GM21515 (cell line): Measurements from ENCODE around the gene H2AZ1.
"Not testable (repeated sequence)": the region's sequence is repeated elsewhere in the genome, so short reads cannot be mapped to it uniquely, and the experiment has no call there.

Experiments used
- ATAC-seq: cut with Tn5 transposase; IDR thresholded peaks from one replicate; pipeline ENCODE4 v1.9.1; 2021; ENCODE audit not compliant: unreplicated experiment

The H2AZ1 gene

DNA sequence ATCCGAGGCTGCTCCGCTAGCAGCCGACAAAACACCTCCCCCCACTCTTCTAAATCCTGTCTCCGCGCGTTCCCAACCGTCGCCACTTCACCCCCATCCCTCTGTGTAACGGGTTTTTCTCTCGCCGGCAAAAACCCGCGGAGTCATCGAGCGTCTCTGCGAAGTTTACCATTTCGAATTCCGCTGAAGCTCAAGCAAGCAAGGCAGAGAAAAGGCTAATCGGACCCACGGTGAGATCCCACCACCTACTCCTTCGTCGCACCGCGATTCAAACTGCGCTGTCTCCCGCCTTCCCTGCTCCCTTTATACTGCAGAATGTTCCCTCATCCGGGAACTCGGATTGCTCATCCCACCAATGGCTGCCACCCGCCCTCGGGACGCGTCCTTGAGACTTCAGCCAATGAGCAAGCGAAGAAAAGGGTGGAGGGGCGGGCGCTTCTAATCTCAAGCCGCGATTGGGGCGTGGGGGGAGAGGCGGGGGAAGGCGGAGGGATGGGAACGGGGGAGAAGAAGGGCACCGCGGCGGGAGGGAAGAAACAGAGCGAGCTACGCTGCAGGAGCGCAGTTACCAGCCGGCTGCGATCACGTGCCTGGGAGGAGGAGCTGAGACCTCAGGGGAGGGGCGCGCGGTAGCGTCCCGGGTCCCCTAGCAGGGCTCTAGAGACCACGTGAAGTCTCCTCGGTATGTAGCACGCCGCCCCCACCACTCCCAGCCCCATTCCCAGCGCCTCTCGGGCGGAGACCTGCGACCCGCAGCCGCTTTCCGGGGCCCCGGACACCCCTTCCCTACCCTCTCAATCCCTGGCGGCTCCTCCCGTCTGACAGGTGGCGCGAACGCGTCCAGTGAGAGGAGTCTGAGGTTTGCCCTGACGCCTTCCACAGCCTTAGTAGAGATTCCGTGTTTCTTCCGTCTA, at the start of gene H2AZ1:
TSS of gene H2AZ1 (minus strand) at position 277 of the 914 bp plus-strand sequence. CDS start at position 172, 105 bp downstream.
- peak; percentile 62 for ATAC-seq

- no peak for ATAC-seq
These were observed 48.2 kb upstream of the H2AZ1 start for GRCh38 chr4:99998062-99998867.

DNA sequence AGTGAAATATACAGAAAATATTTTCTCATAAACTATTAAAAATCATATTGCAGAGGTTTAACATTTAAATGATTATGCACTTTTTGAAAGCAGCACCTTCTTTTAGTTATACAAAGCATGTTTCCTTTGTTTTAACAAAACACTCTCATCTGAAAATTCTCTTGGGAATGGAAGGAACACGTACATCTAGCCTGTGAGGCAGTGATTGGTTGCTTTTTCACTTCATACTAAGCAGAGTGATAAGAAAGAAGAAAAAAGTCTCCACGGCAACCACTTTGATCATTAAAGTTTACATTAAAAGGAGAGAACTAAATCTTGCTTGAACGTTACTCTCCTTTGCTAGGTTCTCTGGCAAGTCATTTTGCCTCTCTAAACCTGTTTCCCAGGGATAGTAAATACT, 41.7 kb upstream of the H2AZ1 start:
- no peak for ATAC-seq

GRCh38 chr4:99987681-99988080, 37.6 kb upstream of the H2AZ1 start:
- no peak for ATAC-seq

DNA sequence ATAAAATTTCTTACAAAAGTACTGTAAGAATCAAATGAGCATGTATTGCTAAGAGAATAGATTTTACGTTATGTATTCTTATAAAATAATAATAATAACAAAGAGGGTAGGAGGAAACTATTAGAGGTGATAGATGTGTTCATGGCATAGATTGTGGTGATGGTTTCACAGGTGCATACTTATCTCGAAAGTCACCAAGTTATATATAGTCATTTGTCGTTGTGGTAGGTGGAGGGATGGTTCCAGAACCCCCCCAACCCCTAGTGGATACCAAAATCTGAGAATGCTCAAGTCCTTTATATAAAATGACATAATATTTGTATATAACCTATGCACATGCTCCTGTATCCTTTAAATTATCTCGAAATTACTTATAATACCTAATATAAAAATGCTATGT, 36.7 kb upstream of the H2AZ1 start:
- ATAC-seq, result peak; percentile 61

DNA sequence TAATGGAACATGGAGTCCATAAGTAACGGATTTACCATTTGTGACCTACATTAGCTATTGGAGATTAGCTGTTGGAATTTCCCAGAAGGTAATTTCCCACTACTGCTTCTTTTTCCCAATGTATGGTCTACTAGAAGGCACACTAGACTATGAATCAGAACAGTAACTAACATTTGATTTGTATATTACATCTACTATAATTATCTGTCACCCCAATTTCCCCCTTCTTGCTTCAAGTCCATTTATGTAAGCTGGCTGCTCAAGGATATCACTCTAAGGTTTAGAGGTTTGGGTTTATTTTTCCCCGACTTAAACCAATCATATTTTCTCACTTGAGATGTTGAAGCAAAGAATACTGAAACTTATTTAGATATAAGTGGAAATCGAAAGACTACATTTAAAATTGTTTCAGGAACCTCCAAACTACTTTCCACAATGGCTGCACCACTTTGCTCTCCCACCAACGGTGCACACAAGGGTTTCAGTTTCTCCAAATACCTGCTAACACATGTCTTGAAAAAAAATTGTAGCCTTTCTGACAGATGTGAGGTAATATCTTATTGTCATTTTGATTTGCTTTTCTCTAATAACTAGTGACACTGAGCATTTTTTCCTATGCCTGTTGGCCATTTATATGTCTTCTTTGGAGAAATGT, 33.3 kb upstream of the H2AZ1 start:
- ATAC-seq, result peak; percentile 61

GRCh38 chr4:99979872-99980271, 29.8 kb upstream of the H2AZ1 start:
- no peak for ATAC-seq

- no peak for ATAC-seq
These were observed 21.5 kb upstream of the H2AZ1 start for GRCh38 chr4:99971453-99972111.

GRCh38 chr4:99968330-99968729, 18.3 kb upstream of the H2AZ1 start:
- ATAC-seq, result no peak

DNA sequence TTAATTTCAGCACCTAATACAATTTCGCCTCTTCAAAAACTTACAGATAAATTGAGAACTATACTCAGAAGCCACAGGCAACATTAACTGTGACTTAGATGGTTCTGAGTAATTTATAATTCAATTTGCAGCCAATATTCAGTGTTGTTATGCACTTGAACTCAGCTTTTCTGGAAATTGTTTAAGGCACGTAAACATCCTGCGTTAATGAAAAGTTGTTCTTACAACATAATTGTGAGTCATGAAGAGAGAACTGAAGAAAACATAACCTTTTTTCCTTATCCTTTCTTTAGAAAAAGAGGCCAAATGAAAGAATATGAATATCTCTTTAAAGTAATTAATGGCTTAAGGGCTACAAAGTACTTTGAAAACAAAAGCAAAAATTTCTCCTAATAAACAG, 16.6 kb upstream of the H2AZ1 start:
- ATAC-seq, result no peak

- ATAC-seq, result no peak
These were observed 15.7 kb upstream of the H2AZ1 start for GRCh38 chr4:99965674-99966350.

DNA sequence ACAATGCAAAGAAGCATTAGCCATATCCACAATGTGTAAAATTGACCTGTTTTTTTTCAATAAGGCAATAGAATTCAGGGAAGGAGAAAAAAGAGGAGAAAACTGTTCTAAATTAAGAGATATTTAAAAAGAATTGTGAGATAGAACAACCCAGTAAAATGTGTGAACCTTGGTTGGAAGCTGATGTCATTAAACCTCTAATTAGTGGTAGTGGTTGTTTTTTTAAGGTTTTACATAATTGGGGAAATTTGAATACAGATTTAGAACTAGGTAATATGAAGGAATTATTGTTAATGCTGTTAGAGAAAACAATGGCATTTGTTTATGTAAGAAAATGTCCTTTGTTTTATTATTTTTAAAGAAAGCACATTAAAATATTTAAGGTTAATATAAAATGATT, 15.1 kb upstream of the H2AZ1 start:
- ATAC-seq, result no peak

GRCh38 chr4:99961711-99962110, 11.6 kb upstream of the H2AZ1 start:
- ATAC-seq, result no peak

GRCh38 chr4:99960648-99961047, 10.6 kb upstream of the H2AZ1 start:
- ATAC-seq, result no peak

GRCh38 chr4:99958207-99958606, 8.1 kb upstream of the H2AZ1 start:
- ATAC-seq, result not testable (repeated sequence)

DNA sequence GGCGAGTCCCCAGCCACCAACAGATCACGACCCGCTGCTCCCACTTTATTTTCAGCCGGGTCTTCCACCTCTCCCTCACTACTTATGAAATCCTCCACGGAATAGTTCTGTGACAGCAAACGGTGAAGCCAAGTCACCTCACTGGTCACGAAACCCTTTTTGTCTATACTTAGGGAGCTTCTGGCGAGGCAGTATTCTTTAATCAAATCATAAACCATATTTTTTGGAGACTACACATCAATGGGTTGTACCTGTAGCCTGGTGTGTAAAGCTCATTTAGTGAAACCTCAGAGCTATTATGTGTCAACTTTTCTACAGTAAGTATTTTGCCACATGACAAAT, 809 bp upstream of the H2AZ1 start:
- no peak for ATAC-seq

GRCh38 chr4:99949034-99949998, 759 bp downstream of the H2AZ1 start:
- ATAC-seq, result peak; percentile 23

DNA sequence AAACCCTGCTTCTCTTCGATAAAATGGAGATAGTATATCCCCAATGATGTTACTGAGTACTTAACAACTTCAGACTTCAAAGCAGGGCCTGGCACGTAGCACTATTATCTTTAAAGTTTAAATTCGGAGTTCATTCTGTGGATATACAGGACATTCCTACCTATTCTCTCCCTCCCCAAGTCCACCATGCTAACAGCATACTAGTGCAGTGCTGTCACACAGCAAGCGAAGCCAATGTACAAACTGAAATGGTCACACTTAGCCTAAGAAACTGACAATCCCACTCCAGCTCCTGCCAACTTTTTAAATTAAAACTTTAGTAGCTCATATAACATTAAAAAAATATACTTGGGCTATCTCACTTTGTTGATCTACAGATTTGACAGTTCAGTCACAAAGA, 2.5 kb downstream of the H2AZ1 start:
- ATAC-seq, result no peak

GRCh38 chr4:99947190-99947578, 2.9 kb downstream of the H2AZ1 start:
- ATAC-seq, result no peak
